ENCODE results near the gene C3orf18.

The C3orf18 gene

GRCh38 chr3:50603261-50604109 lies 35.9 kb upstream of the C3orf18 start:
- DNase-seq (ENCODE audit: low read depth, low spot score), result no peak

GRCh38 chr3:50602595-50603191 lies 35.1 kb upstream of the C3orf18 start:
- no peak for DNase-seq (ENCODE audit: low read depth, low spot score)

DNA sequence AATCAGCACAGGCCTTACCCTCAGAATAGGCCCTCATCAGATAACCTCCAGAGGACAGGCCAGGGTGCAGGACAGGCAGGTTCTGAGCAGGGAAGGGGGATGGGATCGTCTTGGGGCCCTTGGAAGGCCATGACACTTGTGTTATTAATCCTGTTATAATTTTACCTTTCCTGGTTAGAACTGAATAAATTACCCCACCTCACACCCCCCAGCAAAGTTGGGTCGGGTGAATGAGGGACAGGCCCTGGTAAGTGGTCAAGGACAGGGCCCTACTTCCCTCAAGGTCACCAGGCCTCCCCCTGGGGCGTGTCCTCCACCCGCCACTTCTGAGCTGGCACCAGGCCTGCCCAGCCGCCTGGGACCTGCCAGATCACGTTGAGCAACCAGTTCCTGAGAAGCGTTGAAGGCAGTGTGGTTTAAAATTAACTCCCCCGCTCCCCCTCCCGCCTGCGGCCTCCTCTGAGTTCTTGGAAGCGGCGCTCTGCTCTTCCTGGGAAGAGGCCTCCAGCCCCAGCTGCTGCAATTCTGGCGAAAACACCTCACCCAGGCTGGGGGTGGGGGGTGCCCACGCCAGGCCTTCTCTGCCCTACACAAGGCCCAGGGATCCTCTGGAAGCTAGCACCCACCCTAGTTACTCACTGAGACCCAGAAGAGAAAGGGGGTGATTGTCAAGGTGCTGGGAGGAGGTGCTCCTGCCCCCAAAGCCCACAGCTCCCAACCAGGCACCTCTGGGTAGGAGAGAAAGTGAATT lies 33.5 kb upstream of the C3orf18 start:
- peak; percentile 59 for DNase-seq (ENCODE audit: low read depth, low spot score)

- no peak for DNase-seq (ENCODE audit: low read depth, low spot score)
These were observed 32.7 kb upstream of the C3orf18 start for GRCh38 chr3:50600141-50600753.

DNA sequence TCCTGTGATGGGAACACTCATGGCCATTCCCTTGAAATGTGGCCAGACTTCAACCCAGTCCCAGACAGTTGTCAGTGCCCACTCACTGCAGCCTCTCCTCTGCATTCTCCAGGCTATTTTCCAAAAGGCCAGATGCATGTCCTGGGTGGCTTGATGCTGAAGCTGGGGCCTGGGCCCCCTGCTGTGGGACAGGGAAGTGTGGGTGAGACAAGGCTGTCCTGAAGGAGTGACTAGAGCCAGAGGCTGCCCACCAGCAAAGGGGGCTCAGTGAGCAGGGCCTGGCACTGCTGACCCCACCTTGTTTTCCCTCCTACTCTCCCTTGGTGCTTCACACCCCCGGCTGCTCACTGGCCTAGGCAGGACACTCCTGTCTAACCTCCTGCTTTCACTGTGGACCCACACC lies 32.2 kb upstream of the C3orf18 start:
- no peak for DNase-seq (ENCODE audit: low read depth, low spot score)

- no peak for DNase-seq (ENCODE audit: low read depth, low spot score)
These were observed 31.7 kb upstream of the C3orf18 start for GRCh38 chr3:50599115-50599715.

GRCh38 chr3:50594253-50594785 lies 26.8 kb upstream of the C3orf18 start:
- no peak for DNase-seq (ENCODE audit: low read depth, low spot score)

- no peak for DNase-seq (ENCODE audit: low read depth, low spot score)
These were observed 25.0 kb upstream of the C3orf18 start for GRCh38 chr3:50592568-50592967.

DNA sequence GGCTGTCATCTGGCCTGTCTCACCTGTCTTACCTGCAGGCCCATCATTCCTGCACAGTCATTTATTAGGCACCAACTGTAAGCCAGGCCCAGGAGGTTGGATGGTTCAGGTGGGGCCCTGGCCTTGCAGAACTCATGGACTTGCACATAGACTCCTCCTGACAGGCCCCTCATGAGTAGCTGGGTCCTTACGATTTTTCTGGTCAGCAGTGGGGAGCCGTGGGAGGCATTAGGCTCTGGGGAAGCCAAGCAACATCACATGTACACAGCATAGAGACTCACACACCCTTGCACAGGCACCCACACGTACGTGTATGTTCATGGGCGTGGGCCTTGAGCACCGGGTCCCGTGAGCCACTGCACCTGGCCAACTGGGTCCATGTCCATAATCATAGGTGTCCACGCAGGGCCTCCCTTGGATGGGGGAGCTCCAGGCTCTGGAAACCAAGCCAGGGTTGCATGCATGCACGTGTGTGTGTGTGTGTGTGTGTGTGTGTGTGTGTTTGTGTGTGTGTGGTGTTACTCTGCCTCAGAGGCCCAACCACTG lies 23.7 kb upstream of the C3orf18 start:
- no peak for DNase-seq (ENCODE audit: low read depth, low spot score)

DNA sequence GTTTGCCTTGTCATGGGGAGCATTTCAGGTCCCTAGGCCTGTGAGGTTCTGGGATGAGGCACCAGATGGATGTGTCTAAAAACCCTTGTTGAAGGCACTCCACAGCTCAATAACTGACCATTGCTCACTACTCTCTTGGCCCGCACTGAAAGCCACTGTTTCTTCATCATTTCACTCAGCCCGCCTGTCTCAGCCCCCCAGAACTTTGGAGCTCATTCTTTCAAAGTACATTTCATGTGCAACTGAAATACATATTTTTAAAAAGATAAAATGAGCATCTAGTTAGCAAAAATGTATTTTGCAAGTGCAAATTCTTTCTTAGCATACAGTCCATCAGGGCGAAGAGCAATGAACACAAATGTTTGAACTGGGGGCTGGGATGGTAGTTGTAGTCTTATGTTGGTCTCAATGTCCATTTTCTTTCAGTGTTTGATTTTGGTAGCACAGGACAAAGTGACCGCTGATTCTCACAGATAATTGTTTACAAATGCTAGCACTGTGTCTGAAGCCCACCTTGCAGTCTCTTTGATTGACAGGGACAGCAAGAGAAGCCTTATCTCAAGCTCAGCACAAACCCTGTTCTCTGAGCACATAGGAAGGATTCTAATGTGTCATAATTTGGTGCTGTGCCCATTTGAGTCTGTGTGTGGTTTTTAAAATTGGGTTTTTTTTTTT lies 21.3 kb upstream of the C3orf18 start:
- DNase-seq (ENCODE audit: low read depth, low spot score), result no peak

DNA sequence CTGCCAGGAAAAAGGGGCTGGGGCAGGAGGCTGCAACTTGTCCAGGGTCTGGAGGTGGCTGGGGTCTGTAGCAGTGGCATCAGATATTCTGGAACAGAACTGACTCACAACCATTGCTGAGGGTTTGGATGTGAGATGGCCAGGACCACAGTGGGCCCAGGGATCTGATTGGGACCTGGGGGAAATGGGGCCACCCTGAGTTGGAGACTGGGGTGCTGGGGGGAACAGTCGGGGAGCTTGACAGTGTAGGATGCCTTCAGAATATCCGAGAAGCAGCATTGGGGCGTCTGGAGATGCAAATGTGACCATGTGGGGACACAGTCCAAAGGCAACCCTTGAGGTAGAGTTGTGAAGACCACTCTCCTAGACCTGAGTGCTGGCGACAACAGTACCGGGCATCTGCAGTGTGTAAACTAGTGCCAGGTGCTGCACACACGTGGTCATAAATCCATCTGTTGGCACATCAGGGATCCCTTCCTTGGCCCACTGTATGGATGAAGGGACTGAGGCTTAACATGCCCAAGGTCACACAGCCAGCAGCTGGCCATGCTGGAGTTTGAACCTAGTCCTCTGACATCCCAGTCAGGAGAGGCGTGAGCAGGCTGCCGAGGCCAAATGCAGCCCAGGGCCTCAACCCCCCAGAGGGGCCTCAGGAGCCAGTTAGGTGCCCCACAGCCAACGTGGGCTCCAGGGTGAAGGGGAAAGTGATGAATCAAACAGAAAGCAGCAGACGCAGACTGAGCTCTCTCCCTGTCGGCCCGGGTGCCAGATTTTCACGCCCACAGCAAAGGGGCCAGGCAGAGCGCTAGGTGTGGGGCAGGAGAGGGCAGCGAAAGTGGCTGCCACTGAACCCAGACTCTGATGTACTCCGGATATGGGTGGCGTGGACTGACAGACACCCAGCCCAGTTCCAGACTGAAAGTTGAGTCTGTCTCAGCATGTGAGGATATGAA lies 20.5 kb upstream of the C3orf18 start:
- no peak for DNase-seq (ENCODE audit: low read depth, low spot score)

GRCh38 chr3:50587373-50587772 lies 19.8 kb upstream of the C3orf18 start:
- no peak for DNase-seq (ENCODE audit: low read depth, low spot score)

GRCh38 chr3:50586763-50587070 lies 19.2 kb upstream of the C3orf18 start:
- no peak for DNase-seq (ENCODE audit: low read depth, low spot score)

- no peak for DNase-seq (ENCODE audit: low read depth, low spot score)
These were observed 18.6 kb upstream of the C3orf18 start for GRCh38 chr3:50585919-50586762.

DNA sequence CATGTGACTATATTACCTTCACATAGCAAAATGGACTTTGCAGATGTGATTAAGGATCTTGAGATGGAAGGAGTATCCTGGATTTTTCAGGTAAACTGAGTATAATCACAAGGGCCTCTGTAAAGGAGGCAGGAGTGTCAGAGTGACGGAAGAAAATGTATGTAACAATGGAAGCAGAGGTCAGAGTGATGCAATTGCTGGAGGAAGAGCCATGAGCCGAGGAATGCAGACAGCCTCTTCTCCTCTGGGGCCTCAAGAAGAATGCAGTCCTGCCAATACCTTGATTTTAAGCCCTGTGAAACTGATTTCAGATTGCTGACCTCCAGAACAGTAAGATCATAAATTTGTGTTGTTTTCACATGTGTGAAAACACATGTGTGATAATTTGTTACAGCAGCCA lies 16.8 kb upstream of the C3orf18 start:
- DNase-seq (ENCODE audit: low read depth, low spot score), result no peak

DNA sequence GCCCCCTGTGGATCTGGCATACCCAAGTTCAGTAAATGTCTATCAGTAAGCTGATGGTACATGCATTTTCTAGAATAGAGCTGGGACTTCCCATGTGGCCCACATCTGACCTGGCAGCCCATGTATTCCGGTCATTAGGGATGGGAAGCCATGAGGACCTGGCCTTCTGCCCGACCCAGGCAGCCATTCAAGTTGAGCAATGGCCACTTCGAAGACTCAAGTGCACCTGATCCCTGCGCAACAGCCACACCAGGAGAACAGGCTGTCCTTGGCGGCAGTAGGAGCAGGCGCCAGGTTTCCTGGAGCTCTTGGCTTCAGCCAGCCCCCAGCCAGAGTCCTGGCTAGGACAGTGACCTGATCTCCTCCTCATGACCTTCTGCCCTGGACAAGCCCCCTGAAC lies 16.4 kb upstream of the C3orf18 start:
- DNase-seq (ENCODE audit: low read depth, low spot score), result no peak

- no peak for DNase-seq (ENCODE audit: low read depth, low spot score)
These were observed 14.5 kb upstream of the C3orf18 start for GRCh38 chr3:50582083-50582482.

DNA sequence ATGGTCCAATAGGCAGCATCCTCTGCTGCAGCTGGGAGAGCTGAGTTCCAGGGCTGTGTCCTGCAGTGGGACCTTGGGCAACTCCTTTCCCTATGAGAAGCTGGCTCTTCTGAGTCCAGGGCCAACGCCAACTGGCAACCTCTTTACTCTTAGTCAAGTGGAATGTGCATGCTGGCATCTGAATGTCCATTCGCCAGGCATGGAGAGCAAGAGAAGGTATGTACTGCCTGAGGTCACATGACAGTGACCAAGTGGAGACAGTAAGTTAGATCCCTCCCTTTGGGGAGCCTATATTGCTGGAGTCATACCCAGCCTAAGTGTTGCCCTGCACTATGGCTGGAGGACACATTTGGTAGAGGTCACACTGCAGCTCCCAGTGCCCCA lies 13.9 kb upstream of the C3orf18 start:
- no peak for DNase-seq (ENCODE audit: low read depth, low spot score)

Measured in ELF-1 (cell line).